ENCODE measurements around the gene ZBTB18. TPM values are rescaled to one million over a fixed set of nuclear protein-coding genes. Genes with fewer than 3 reads are reported as not detected.

The ZBTB18 gene
- total RNA-seq, 4 donors from 2014 or later, result 6.7 to 14.7 (median 11.8) TPM

DNA sequence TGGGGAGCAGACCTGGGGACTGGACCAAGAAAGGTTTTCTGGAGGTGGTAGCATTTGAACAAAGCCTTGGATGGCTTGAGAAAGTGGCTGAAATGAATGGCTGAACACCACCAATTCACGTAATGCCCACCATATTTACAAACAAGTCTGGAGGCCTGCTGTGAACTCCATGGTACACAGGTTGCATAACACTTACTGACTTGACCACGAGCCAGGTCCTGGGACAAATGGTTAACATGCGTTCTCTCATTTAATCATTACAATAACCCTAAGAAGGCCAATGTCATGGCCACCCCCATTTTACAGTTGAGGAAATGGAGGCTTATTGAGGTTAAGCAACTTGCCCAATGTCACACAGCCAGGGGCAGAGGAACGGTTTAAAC lies 44.4 kb downstream of the ZBTB18 start:
- WGBS, result 94% methylated on average over 4 of the region's 4 CpGs
- peaks cover 31% of the 10 kb centered on the region for H3K27me3 ChIP-seq
- no peak for TF ChIP-seq POLR2AphosphoS5 (IDR thresholded peaks at IDR 0.05)
- no peak for TF ChIP-seq POLR2A (IDR thresholded peaks at IDR 0.05)
- TF ChIP-seq EP300 (IDR thresholded peaks at IDR 0.05), result no peak
- TF ChIP-seq, protein P1, sequence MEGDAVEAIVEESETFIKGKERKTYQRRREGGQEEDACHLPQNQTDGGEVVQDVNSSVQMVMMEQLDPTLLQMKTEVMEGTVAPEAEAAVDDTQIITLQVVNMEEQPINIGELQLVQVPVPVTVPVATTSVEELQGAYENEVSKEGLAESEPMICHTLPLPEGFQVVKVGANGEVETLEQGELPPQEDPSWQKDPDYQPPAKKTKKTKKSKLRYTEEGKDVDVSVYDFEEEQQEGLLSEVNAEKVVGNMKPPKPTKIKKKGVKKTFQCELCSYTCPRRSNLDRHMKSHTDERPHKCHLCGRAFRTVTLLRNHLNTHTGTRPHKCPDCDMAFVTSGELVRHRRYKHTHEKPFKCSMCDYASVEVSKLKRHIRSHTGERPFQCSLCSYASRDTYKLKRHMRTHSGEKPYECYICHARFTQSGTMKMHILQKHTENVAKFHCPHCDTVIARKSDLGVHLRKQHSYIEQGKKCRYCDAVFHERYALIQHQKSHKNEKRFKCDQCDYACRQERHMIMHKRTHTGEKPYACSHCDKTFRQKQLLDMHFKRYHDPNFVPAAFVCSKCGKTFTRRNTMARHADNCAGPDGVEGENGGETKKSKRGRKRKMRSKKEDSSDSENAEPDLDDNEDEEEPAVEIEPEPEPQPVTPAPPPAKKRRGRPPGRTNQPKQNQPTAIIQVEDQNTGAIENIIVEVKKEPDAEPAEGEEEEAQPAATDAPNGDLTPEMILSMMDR (IDR thresholded peaks at IDR 0.05), result no peak
- H3K27ac ChIP-seq, result no peak overlapping the region
- H3K9me3 ChIP-seq, result no peaks in the 10 kb centered on the region
- no peaks in the 10 kb centered on the region for H3K4me1 ChIP-seq
- no peak for DNase-seq (ENCODE audit: low spot score in 2 of 2)
- no peak overlapping the region for H3K4me3 ChIP-seq
- no peaks in the 10 kb centered on the region for H3K36me3 ChIP-seq

DNA sequence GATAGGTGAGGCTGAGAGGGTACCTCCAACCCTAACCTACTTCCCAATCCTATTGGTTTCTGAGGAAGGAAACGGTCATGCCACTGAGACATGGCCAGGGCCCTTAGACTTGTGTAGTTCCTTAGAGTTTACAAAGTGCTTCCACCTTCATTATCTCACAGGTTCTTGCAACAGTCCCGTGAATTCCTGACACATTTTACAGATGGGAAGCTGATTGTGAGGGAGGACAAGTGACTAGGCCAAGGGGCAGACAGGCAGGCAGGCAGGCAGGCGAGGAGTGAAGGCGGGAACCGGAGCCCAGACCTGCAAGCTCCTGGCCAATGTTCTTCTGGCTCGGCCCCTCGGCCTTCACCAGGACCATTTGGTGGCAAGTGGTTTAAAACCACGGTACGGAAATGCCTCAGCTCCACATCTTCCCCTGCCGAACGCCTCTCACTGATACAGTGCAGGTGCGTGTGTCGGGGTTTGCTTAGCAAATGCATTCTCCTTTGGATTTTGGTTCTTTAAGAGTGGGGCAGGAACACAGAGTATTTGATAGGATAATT lies 45.1 kb downstream of the ZBTB18 start:
- Histone ChIP-seq H3K36me3 (no peaks in the 10 kb centered on the region), H3K4me1 (no peaks in the 10 kb centered on the region), H3K27me3 (peaks cover 38% of the 10 kb centered on the region), H3K27ac (no peak overlapping the region), H3K4me3 (no peak overlapping the region), H3K9me3 (no peaks in the 10 kb centered on the region)
- DNase-seq (ENCODE audit: low spot score in 2 of 2), result no peak
- 94% methylated on average over 13 of the region's 13 CpGs for WGBS
- TF ChIP-seq POLR2AphosphoS5 (IDR thresholded peaks at IDR 0.05), result no peak
- TF ChIP-seq POLR2A (IDR thresholded peaks at IDR 0.05), result no peak

DNA sequence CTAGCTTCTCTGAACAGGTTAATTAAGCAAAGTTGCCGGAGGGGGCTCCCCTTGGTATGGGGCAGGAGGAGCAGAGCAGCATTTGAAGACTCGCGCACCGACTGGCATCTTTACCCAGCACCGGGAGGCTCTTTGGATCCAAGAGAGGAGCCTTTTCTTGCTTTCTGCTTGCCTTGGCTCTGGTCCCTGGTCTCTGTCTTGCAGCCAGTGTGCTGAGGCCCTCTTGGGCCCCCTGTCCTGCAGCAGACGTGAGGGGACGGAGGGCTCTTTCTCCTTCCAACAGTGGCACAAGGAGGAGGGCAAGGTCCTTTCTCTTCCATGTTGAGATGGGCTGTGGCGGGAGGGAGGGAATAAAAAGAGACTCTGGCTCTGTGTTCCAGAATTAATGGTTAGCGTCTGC lies 45.6 kb downstream of the ZBTB18 start:
- WGBS, result 90% methylated on average over 9 of the region's 9 CpGs
- Histone ChIP-seq H3K27me3 (peaks cover 40% of the 10 kb centered on the region), H3K27ac (no peak overlapping the region), H3K36me3 (no peaks in the 10 kb centered on the region), H3K4me3 (no peak overlapping the region), H3K9me3 (no peaks in the 10 kb centered on the region), H3K4me1 (no peaks in the 10 kb centered on the region)
- no peak for DNase-seq (ENCODE audit: low spot score in 2 of 2)
- TF ChIP-seq, protein P1 (IDR thresholded peaks at IDR 0.05), result no peak
- TF ChIP-seq EP300 (IDR thresholded peaks at IDR 0.05) (no peak), POLR2AphosphoS5 (IDR thresholded peaks at IDR 0.05) (no peak), POLR2A (IDR thresholded peaks at IDR 0.05) (no peak)

DNA sequence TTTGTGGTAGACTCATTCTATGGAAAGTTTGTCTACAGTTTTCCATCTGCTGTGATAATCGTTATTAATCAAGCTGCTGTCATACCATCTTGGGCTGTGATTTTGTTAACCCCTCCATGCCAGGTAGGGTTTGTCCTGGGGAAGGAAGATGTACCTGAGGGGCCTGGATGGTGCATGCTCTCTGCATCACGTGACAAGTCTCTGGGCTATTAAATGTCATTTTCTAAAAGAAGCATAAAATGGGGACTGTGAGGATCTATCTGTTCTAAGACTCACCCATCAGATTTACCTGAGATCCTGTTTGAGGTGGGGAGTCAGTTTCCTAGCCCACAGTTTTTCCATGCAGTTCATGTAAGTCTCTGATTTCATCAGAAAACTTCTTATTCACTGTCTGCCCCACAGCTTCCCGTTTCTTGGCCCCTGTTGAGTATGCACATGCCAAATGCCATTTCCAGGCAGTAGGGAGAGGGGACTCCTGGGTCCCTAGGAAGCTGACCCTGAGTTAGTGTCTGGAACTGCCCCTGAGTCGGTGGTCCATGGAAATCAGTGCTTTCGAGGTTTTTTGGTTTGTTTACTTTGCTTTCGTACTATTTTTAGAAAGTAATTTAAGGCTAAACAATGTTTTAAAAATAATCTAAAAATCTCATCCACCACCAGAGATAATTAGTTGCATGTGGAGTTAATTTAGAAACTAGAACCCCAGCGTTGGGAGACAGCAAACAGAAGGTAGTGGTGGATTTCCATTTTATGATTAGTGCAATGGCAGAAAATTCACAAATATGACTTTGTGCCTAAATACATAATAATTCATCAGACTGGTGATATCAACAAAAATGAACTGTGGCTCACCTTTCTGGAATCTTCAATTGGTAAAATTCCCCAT lies 46.7 kb downstream of the ZBTB18 start:
- no peak for DNase-seq (ENCODE audit: low spot score in 2 of 2)
- Histone ChIP-seq H3K9me3 (no peaks in the 10 kb centered on the region), H3K4me3 (no peak overlapping the region), H3K36me3 (no peaks in the 10 kb centered on the region), H3K27me3 (peaks cover 44% of the 10 kb centered on the region), H3K27ac (no peak overlapping the region), H3K4me1 (no peaks in the 10 kb centered on the region)
- 53% methylated on average over 7 of the region's 7 CpGs for WGBS
- TF ChIP-seq POLR2AphosphoS5 (IDR thresholded peaks at IDR 0.05) (no peak), POLR2A (IDR thresholded peaks at IDR 0.05) (no peak), EP300 (IDR thresholded peaks at IDR 0.05) (no peak)
- TF ChIP-seq, protein P1 (IDR thresholded peaks at IDR 0.05), result no peak

DNA sequence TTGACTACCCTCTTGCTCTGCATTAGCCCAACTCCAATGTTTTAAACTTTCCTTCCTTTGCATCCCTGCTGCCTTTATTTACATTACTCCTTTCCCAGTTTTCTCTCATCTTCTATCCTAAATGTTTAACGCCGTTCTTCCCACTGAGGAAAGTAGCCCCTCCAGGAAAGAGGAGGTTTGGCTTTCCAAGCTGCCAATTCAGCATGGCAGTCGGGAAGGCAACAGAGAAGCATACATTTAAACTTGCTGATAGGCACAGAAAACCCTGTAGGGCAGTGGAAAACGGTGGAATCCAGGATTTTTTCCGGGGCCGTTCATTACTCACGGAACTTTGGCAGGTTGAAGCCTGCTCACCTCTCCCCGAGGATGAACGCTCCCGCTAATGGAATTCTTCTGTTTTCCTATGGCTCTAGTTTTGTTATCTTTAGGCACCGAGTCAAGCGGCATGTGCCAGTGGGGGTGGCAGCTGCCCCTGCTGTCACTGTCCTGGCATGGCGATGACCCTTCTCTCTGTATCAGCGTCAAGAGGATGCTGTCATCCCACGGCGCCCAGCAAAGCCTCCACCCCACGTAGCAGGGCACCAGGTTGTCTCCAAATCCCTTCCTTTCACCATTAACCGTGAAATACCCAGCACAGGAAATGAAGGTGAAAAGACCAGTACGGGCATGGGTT lies 48.3 kb downstream of the ZBTB18 start:
- Histone ChIP-seq H3K27ac (no peak overlapping the region), H3K27me3 (peaks cover 52% of the 10 kb centered on the region), H3K9me3 (no peaks in the 10 kb centered on the region), H3K4me1 (no peaks in the 10 kb centered on the region), H3K36me3 (no peaks in the 10 kb centered on the region), H3K4me3 (no peak overlapping the region)
- TF ChIP-seq, protein P1 (IDR thresholded peaks at IDR 0.05), result no peak
- TF ChIP-seq EP300 (IDR thresholded peaks at IDR 0.05) (no peak), POLR2A (IDR thresholded peaks at IDR 0.05) (no peak), POLR2AphosphoS5 (IDR thresholded peaks at IDR 0.05) (no peak)
- 68% methylated on average over 19 of the region's 19 CpGs for WGBS
- no peak for DNase-seq (ENCODE audit: low spot score in 2 of 2)
